ENCODE measurements around the gene MIDN.

DNA sequence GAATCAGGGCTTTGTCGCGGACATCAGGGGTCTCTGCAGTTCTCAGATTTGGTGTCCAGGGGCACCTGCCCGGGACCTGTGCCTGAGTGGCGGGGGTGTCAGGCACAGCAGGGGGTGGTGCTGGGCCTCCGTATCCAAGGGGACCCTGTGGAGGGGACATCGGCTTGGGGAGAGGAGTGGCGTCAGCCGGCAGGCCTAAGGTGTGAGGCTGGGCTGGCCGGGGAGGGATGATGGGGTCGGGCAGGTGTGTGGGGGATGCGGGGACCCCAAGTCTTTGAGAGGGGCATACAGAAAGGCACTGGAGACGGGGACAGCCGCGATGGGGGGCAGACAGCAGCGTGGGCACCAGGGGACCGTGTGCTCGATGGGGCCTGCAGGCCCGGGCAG is 39.8 kb downstream of the MIDN start:
- TF ChIP-seq, protein P1, sequence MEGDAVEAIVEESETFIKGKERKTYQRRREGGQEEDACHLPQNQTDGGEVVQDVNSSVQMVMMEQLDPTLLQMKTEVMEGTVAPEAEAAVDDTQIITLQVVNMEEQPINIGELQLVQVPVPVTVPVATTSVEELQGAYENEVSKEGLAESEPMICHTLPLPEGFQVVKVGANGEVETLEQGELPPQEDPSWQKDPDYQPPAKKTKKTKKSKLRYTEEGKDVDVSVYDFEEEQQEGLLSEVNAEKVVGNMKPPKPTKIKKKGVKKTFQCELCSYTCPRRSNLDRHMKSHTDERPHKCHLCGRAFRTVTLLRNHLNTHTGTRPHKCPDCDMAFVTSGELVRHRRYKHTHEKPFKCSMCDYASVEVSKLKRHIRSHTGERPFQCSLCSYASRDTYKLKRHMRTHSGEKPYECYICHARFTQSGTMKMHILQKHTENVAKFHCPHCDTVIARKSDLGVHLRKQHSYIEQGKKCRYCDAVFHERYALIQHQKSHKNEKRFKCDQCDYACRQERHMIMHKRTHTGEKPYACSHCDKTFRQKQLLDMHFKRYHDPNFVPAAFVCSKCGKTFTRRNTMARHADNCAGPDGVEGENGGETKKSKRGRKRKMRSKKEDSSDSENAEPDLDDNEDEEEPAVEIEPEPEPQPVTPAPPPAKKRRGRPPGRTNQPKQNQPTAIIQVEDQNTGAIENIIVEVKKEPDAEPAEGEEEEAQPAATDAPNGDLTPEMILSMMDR (IDR thresholded peaks at IDR 0.05), result no peak
- no peak for TF ChIP-seq POLR2A (IDR thresholded peaks at IDR 0.05)
